A549 (cell line): ENCODE results near the gene IGF2. TPM values are rescaled to one million over a fixed set of nuclear protein-coding genes. Genes with fewer than 3 reads are reported as not detected.

Source experiments
- ATAC-seq, 2 experiments: fragments of 200-7000 bp in 1 of 2; fragments of >200 bp in 1 of 2; cut with Nextera tagmentation in 1 of 2; cut with Tn5 transposase in 1 of 2; 3 replicates each; pipeline versions ENCODE4 v1.8.0 to v1.9.1; 2018 to 2020; ENCODE audit warnings: mild to moderate bottlenecking in 1 of 2, moderate library complexity in 1 of 2
- CTCF ChIA-PET: fragments of 300-600 bp; sonication (Branson Sonifier 250); formaldehyde crosslinking; extraction: SDS; loops from one replicate; lab custom pipeline; 2021; ENCODE audit warnings: antibody characterized with exemption, inconsistent platforms; lab: Yijun Ruan, JAX
- POLR2A ChIA-PET: fragments of 350-600 bp; formaldehyde crosslinking; extraction: SDS; loops from one replicate; lab custom pipeline; 2021; ENCODE audit warnings: antibody characterized with exemption, inconsistent platforms; lab: Yijun Ruan, JAX
- DNase-seq, 2 experiments: peaks; one replicate each; pipeline versions ENCODE4 v3.0.0 to v3.0.0-alpha.2; 2011 to 2016; ENCODE audit warnings: low read depth in 1 of 2, low spot score in 1 of 2
- FAIRE-seq: peaks from 2 replicates; lab custom pipeline; 2011; peaks lifted over from hg19 to GRCh38; lab: Jason Lieb, UNC
- H3K27ac ChIP-seq, 2 experiments: fragments of >200 bp; sonication (Bioruptor Twin); formaldehyde crosslinking; 3 replicates each; pipeline ENCODE4 v1.5.1; 2016 to 2017
- H3K4me1 ChIP-seq: fragments of >200 bp; sonication (Bioruptor Twin); formaldehyde crosslinking; 3 replicates; pipeline ENCODE4 v1.6.1; 2016
- H3K4me2 ChIP-seq: fragments of >200 bp; sonication (Bioruptor Twin); formaldehyde crosslinking; 3 replicates; pipeline ENCODE4 v1.6.1; 2016
- H3K4me3 ChIP-seq: fragments of >200 bp; sonication (Bioruptor Twin); formaldehyde crosslinking; 3 replicates; pipeline ENCODE4 v1.5.1; 2016
- H3K9me3 ChIP-seq: fragments of >200 bp; sonication (Bioruptor Twin); formaldehyde crosslinking; 3 replicates; pipeline ENCODE4 v1.6.1; 2016
- CTCF ChIP-seq: fragments of >200 bp; sonication (Bioruptor Twin); formaldehyde crosslinking; IDR thresholded peaks from 3 replicates; pipeline ENCODE4 v1.5.1; 2016
- EHMT2 ChIP-seq: fragments of 200-600 bp; sonication (generic); IDR thresholded peaks from 2 replicates; pipeline ENCODE4 v1.6.1; 2016; ENCODE audit warnings: antibody characterized with exemption, low read depth, mild to moderate bottlenecking, moderate library complexity
- ELK1 ChIP-seq: fragments of 150-350 bp; IDR thresholded peaks from 2 replicates; pipeline ENCODE4 v1.6.1; 2014; ENCODE audit warnings: low read depth, mild to moderate bottlenecking, low read length
- FOSB ChIP-seq: fragments of 250-450 bp; sonication (Bioruptor Pico); IDR thresholded peaks from 2 replicates; pipeline ENCODE4 v1.5.0; 2020; ENCODE audit warnings: mild to moderate bottlenecking, moderate library complexity
- FOSL2 ChIP-seq, 2 experiments: fragments of 450-650 bp in 1 of 2; fragments of >200 bp in 1 of 2; sonication (Bioruptor Twin) in 1 of 2; formaldehyde crosslinking; IDR thresholded peaks; 2 replicates each; pipeline versions ENCODE4 v1.5.0 to v1.6.1; 2016 to 2020; ENCODE audit warnings: mild to moderate bottlenecking in 1 of 2, moderate library complexity in 1 of 2
- FOXS1 ChIP-seq: fragments of 250-450 bp; sonication (Bioruptor Pico); IDR thresholded peaks from 2 replicates; pipeline ENCODE4 v1.5.0; 2020; ENCODE audit warnings: mild to moderate bottlenecking, moderate library complexity
- HDAC2 ChIP-seq: fragments of 200-600 bp; sonication (generic); IDR thresholded peaks from 2 replicates; pipeline ENCODE4 v1.6.1; 2016
- HOXB13 ChIP-seq: fragments of 250-450 bp; sonication (Bioruptor Pico); IDR thresholded peaks from 2 replicates; pipeline ENCODE4 v1.5.0; 2020; ENCODE audit warnings: low read depth, mild to moderate bottlenecking, moderate library complexity
- HOXB5 ChIP-seq: fragments of 250-450 bp; sonication (Bioruptor Pico); IDR thresholded peaks from 2 replicates; pipeline ENCODE4 v1.5.0; 2020; ENCODE audit warnings: mild to moderate bottlenecking, moderate library complexity
- JUNB ChIP-seq: fragments of >200 bp; sonication (Bioruptor Twin); formaldehyde crosslinking; IDR thresholded peaks from 2 replicates; pipeline ENCODE4 v1.6.1; 2016
- MYC ChIP-seq: IDR thresholded peaks from 2 replicates; pipeline ENCODE4 v1.6.1; 2012; ENCODE audit warnings: mild to moderate bottlenecking, inconsistent platforms, low read length, improper control_type of control experiment, borderline replicate concordance
- NR3C1 ChIP-seq: fragments of >200 bp; sonication (Bioruptor Twin); formaldehyde crosslinking; IDR thresholded peaks from 3 replicates; pipeline ENCODE4 v1.6.1; 2017
- POLR2A ChIP-seq: IDR thresholded peaks from 2 replicates; pipeline ENCODE4 v1.6.1; 2012; ENCODE audit warnings: mild to moderate bottlenecking, low read length
- RAD21 ChIP-seq, 2 experiments: fragments of >200 bp in 1 of 2; sonication (Bioruptor Twin) in 1 of 2; formaldehyde crosslinking in 1 of 2; IDR thresholded peaks in 1 of 2; conservative IDR thresholded peaks in 1 of 2; 2 replicates in 1 of 2; 3 replicates in 1 of 2; pipeline ENCODE4 v1.6.1; 2012 to 2018; ENCODE audit warnings: inconsistent platforms in 1 of 2
- RCOR1 ChIP-seq: fragments of 150-350 bp; IDR thresholded peaks from 2 replicates; pipeline ENCODE4 v1.6.1; 2014; ENCODE audit warnings: antibody characterized with exemption, low read length, low read depth
- RFX5 ChIP-seq: fragments of 450-650 bp; IDR thresholded peaks from 2 replicates; pipeline ENCODE4 v1.7.1; 2014; ENCODE audit warnings: antibody characterized with exemption, mild to moderate bottlenecking, moderate library complexity
- RNF2 ChIP-seq: fragments of 200-600 bp; sonication (generic); IDR thresholded peaks from 2 replicates; pipeline ENCODE4 v1.6.1; 2016; ENCODE audit warnings: low read depth, mild to moderate bottlenecking, antibody characterized with exemption, moderate library complexity, borderline replicate concordance
- SMC3 ChIP-seq: fragments of >200 bp; sonication (Bioruptor Twin); formaldehyde crosslinking; IDR thresholded peaks from 3 replicates; pipeline ENCODE4 v1.6.1; 2018; ENCODE audit warnings: inconsistent platforms
- SREBF2 ChIP-seq: fragments of 450-650 bp; IDR thresholded peaks from 2 replicates; pipeline ENCODE4 v1.6.1; 2014; ENCODE audit warnings: mild to moderate bottlenecking, moderate library complexity
- ZFP36 ChIP-seq: fragments of 450-650 bp; IDR thresholded peaks from 2 replicates; pipeline ENCODE4 v1.6.1; 2014; ENCODE audit warnings: borderline replicate concordance; ENCODE audit not compliant: partially characterized antibody
- ZNF302 ChIP-seq: fragments of 250-450 bp; sonication (Bioruptor Pico); IDR thresholded peaks from 2 replicates; pipeline ENCODE4 v1.9.0; 2021; ENCODE audit warnings: inconsistent platforms, mild to moderate bottlenecking, moderate library complexity
- WGBS: methylation state at CpG from one replicate; pipeline ENCODE4 v1.1.6; 2017; ENCODE audit errors: missing lambda C conversion rate; 5-methylcytosine and 5-hydroxymethylcytosine counted together
- polyA plus RNA-seq, 4 experiments: library from polyadenylated mRNA; depleted of rRNA in 3 of 4; stranded (reverse); fragments of >200 nt; fragmentation: RNase III in 1 of 4; extraction: RNeasy Plus Mini Kit Qiagen cat#74134 plus additional on column Dnase treatment in 1 of 4; gene quantifications; 2 replicates in 3 of 4; 3 replicates in 1 of 4; pipeline ENCODE4 v1.2.3, GENCODE V29; 2011 to 2017

Gene IGF2
- polyA plus RNA-seq, 2 of the 4 experiments (the other 2 are of a cell fraction): 2.0 to 2.9 TPM

GRCh38 chr11:2167141-2168045 lies 28.2 kb upstream of the IGF2 start:
- CTCF ChIA-PET: interaction anchor here (0.7 to 18.0 kb wide), 10 partner anchors 11 to 514 kb away, joined by 3 to 276 read pairs (median 4); no protein-coding TSS in a partner anchor
- DNase-seq (no peak), ATAC-seq (peak in 1 of 2 experiments; percentile 2; a peak in 1 of 6 replicates), FAIRE-seq (no peak)
- Histone ChIP-seq H3K4me2 (no peak overlapping the region), H3K4me1 (no peaks in the 10 kb centered on the region), H3K9me3 (no peaks in the 10 kb centered on the region), H3K27ac (no peak overlapping the region), H3K4me3 (no peak overlapping the region)
- no peak for TF ChIP-seq HOXB13 (CRISPR knock-in tag)
- POLR2A ChIA-PET: no interaction called here
- WGBS: 33% methylated on average over 18 of the region's 31 CpGs

- POLR2A ChIA-PET: no interaction called here
Observed at GRCh38 chr11:2166091-2166851, 27.1 kb upstream of the IGF2 start.

GRCh38 chr11:2165571-2165970 lies 26.4 kb upstream of the IGF2 start:
- H3K4me1 ChIP-seq: no peaks in the 10 kb centered on the region
- H3K9me3 ChIP-seq: no peaks in the 10 kb centered on the region
- H3K4me3 ChIP-seq: no peak overlapping the region
- TF ChIP-seq EHMT2: no peak
- no peak for TF ChIP-seq HOXB13 (CRISPR knock-in tag)
- no peak for TF ChIP-seq MYC
- TF ChIP-seq RCOR1: no peak
- TF ChIP-seq FOSL2 (IDR thresholded peaks at IDR 0.05): no peak
- no peak for TF ChIP-seq FOSL2 (CRISPR knock-in tag; IDR thresholded peaks at IDR 0.05)
- WGBS: 73% methylated on average over 7 of the region's 13 CpGs
- CTCF ChIA-PET: interaction anchor here (0.6 to 25.5 kb wide), 10 partner anchors 9 to 513 kb away, joined by 4 to 1333 read pairs (median 13); no protein-coding TSS in a partner anchor
- H3K27ac ChIP-seq: no peak overlapping the region
- ATAC-seq: no peak
- FAIRE-seq: no peak
- POLR2A ChIA-PET: no interaction called here
- no peak overlapping the region for H3K4me2 ChIP-seq
- no peak for DNase-seq

More at GRCh38 chr11:2166091-2166851, 27.1 kb upstream of the IGF2 start:
- no peak for TF ChIP-seq NR3C1
- peak; percentile 65 for TF ChIP-seq CTCF
- peak; percentile 43 to 51 for TF ChIP-seq RAD21 (conservative IDR thresholded peaks at IDR 0.05 in 1 of 2, IDR thresholded peaks at IDR 0.05 in 1 of 2)
- peak; percentile 52 for TF ChIP-seq SMC3
- peak; percentile 100 for TF ChIP-seq ZFP36
- TF ChIP-seq FOSB (CRISPR knock-in tag): no peak
- peak in 1 of 2 experiments; percentile 42 for DNase-seq
- peak overlapping the region; percentile 55 for H3K4me2 ChIP-seq
- FAIRE-seq: no peak
- peak; percentile 25 to 80; a peak in 3 of 6 replicates for ATAC-seq
- CTCF ChIA-PET: interaction anchor here (0.6 to 25.5 kb wide), 11 partner anchors 8 to 513 kb away, joined by 4 to 1333 read pairs (median 9); no protein-coding TSS in a partner anchor
- no peaks in the 10 kb centered on the region for H3K9me3 ChIP-seq
- H3K27ac ChIP-seq: no peak overlapping the region
- WGBS: 45% methylated on average over 26 of the region's 70 CpGs
- H3K4me1 ChIP-seq: no peaks in the 10 kb centered on the region
- no peak overlapping the region for H3K4me3 ChIP-seq

GRCh38 chr11:2164861-2165555 lies 25.8 kb upstream of the IGF2 start:
- no peak for ATAC-seq
- Histone ChIP-seq H3K4me2 (no peak overlapping the region), H3K4me3 (no peak overlapping the region), H3K9me3 (no peaks in the 10 kb centered on the region), H3K4me1 (no peaks in the 10 kb centered on the region), H3K27ac (no peak overlapping the region)
- no peak for DNase-seq
- FAIRE-seq: no peak
- WGBS: 62% methylated on average over 14 of the region's 20 CpGs
- CTCF ChIA-PET: interaction anchor here (0.6 to 25.5 kb wide), 14 partner anchors 9 to 513 kb away, joined by 3 to 1333 read pairs (median 7); no protein-coding TSS in a partner anchor
- TF ChIP-seq ZNF302 (no peak), HOXB5 (CRISPR knock-in tag) (no peak), JUNB (no peak), RNF2 (no peak), HDAC2 (no peak), SREBF2 (no peak), FOXS1 (CRISPR knock-in tag) (no peak), RFX5 (no peak), ELK1 (no peak), POLR2A (no peak)
- POLR2A ChIA-PET: no interaction called here
